ENCODE measurements around the gene MFAP3.
"Not testable (repeated sequence)": the region's sequence is repeated elsewhere in the genome, so short reads cannot be mapped to it uniquely, and the experiment has no call there.

MFAP3 gene

GRCh38 chr5:154038707-154039457 lies at the start of gene MFAP3, which contains the start of gene FAM114A2:
Gene MFAP3, plus strand, starts transcription at chr5:154038967. Its CDS starts 10,756 bp downstream, at chr5:154049723.
Gene FAM114A2, minus strand, starts transcription at chr5:154038910. Its CDS starts 3,957 bp downstream, at chr5:154034953.
- DNase-seq (ENCODE audit: low spot score): peak; percentile 66

GRCh38 chr5:153991168-153991567 lies 47.6 kb upstream of the MFAP3 start:
- no peak for DNase-seq (ENCODE audit: low spot score)

- no peak for DNase-seq (ENCODE audit: low spot score)
These were observed 40.8 kb upstream of the MFAP3 start for GRCh38 chr5:153998010-153998409.

- no peak for DNase-seq (ENCODE audit: low spot score)
These were observed 40.0 kb upstream of the MFAP3 start for GRCh38 chr5:153998768-153999167.

- no peak for DNase-seq (ENCODE audit: low spot score)
These were observed 38.8 kb upstream of the MFAP3 start for GRCh38 chr5:153999995-154000394.

- no peak for DNase-seq (ENCODE audit: low spot score)
These were observed 38.1 kb upstream of the MFAP3 start for GRCh38 chr5:154000703-154001102.

GRCh38 chr5:154002093-154002492 lies 36.7 kb upstream of the MFAP3 start:
- no peak for DNase-seq (ENCODE audit: low spot score)

- no peak for DNase-seq (ENCODE audit: low spot score)
These were observed 36.2 kb upstream of the MFAP3 start for GRCh38 chr5:154002511-154003020.

GRCh38 chr5:154005648-154006047 lies 33.1 kb upstream of the MFAP3 start:
- DNase-seq (ENCODE audit: low spot score): no peak

GRCh38 chr5:154010660-154011059 lies 28.1 kb upstream of the MFAP3 start:
- no peak for DNase-seq (ENCODE audit: low spot score)

- no peak for DNase-seq (ENCODE audit: low spot score)
These were observed 23.6 kb upstream of the MFAP3 start for GRCh38 chr5:154015071-154015693.

GRCh38 chr5:154018919-154019318 lies 19.8 kb upstream of the MFAP3 start:
- not testable (repeated sequence) for DNase-seq (ENCODE audit: low spot score)

- no peak for DNase-seq (ENCODE audit: low spot score)
These were observed 12.8 kb upstream of the MFAP3 start for GRCh38 chr5:154025951-154026350.

- DNase-seq (ENCODE audit: low spot score): no peak
These were observed 6.8 kb upstream of the MFAP3 start for GRCh38 chr5:154031937-154032489.

- DNase-seq (ENCODE audit: low spot score): no peak
These were observed 3.8 kb upstream of the MFAP3 start for GRCh38 chr5:154034944-154035343.

GRCh38 chr5:154038261-154038706 lies 483 bp upstream of the MFAP3 start:
- peak; percentile 24 for DNase-seq (ENCODE audit: low spot score)

- no peak for DNase-seq (ENCODE audit: low spot score)
These were observed 677 bp downstream of the MFAP3 start for GRCh38 chr5:154039458-154039829.

- no peak for DNase-seq (ENCODE audit: low spot score)
These were observed 4.0 kb downstream of the MFAP3 start for GRCh38 chr5:154042766-154043165.

- no peak for DNase-seq (ENCODE audit: low spot score)
These were observed 5.3 kb downstream of the MFAP3 start for GRCh38 chr5:154044099-154044498.

- DNase-seq (ENCODE audit: low spot score): no peak
These were observed 5.8 kb downstream of the MFAP3 start for GRCh38 chr5:154044581-154044980.

GRCh38 chr5:154046486-154046885 lies 7.7 kb downstream of the MFAP3 start:
- no peak for DNase-seq (ENCODE audit: low spot score)

GRCh38 chr5:154047324-154047723 lies 8.6 kb downstream of the MFAP3 start:
- no peak for DNase-seq (ENCODE audit: low spot score)

GRCh38 chr5:154049636-154050035 lies 10.9 kb downstream of the MFAP3 start:
- DNase-seq (ENCODE audit: low spot score): peak; percentile 34
